Natural killer cell (primary cell): ENCODE results near the gene ATF7. TPM values are rescaled to one million over a fixed set of nuclear protein-coding genes. Genes with fewer than 3 reads are reported as not detected.

ENCODE experiments used
- ATAC-seq, 3 donors: fragments of 150-1000 bp in 2 of 3; fragments of 200-7000 bp in 1 of 3; cut with Tn5 transposase; 1 replicate in 1 of 3; 2 replicates in 2 of 3; pipeline ENCODE4 v1.10.0; 2021; ENCODE audit warnings: mild to moderate bottlenecking in 2 of 3, moderate library complexity in 2 of 3
- DNase-seq, 2 donors: peaks; one replicate each; pipeline versions ENCODE4 v3.0.0 to v3.0.0-alpha.2; 2013 to 2021; ENCODE audit warnings: mixed read lengths in 1 of 2
- H3K27ac ChIP-seq: one replicate; pipeline ENCODE4 v1.5.1; 2013; ENCODE audit warnings: mild to moderate bottlenecking, low read length
- H3K27me3 ChIP-seq: one replicate; pipeline ENCODE4 v1.6.1; 2013; ENCODE audit warnings: low read length; ENCODE audit not compliant: control insufficient read depth, insufficient read depth
- H3K36me3 ChIP-seq: one replicate; pipeline ENCODE4 v1.6.1; 2013; ENCODE audit warnings: low read length; ENCODE audit not compliant: control insufficient read depth, insufficient read depth
- H3K4me1 ChIP-seq: one replicate; pipeline ENCODE4 v1.6.1; 2013; ENCODE audit warnings: low read length; ENCODE audit not compliant: control insufficient read depth, insufficient read depth
- H3K4me3 ChIP-seq: one replicate; pipeline ENCODE4 v1.5.1; 2013; ENCODE audit warnings: low read length
- H3K9me3 ChIP-seq: one replicate; pipeline ENCODE4 v1.6.1; 2013; ENCODE audit warnings: low read length; ENCODE audit not compliant: control insufficient read depth, insufficient read depth
- H3K27ac Mint-ChIP-seq, 2 donors: one replicate each; pipeline ENCODE4 v1.8.0; 2022; ENCODE audit warnings: mild to moderate bottlenecking in 2 of 2, mixed read lengths in 2 of 2, moderate library complexity in 1 of 2
- H3K27me3 Mint-ChIP-seq, 2 donors: one replicate each; pipeline ENCODE4 v1.8.0; 2022; ENCODE audit warnings: low read depth in 2 of 2, mixed read lengths in 2 of 2
- H3K36me3 Mint-ChIP-seq: one replicate; pipeline ENCODE4 v1.8.0; 2022; ENCODE audit warnings: mixed read lengths
- H3K4me1 Mint-ChIP-seq, 2 donors: one replicate each; pipeline ENCODE4 v1.8.0; 2022; ENCODE audit warnings: mixed read lengths in 2 of 2
- H3K4me3 Mint-ChIP-seq: one replicate; pipeline ENCODE4 v1.8.0; 2022; ENCODE audit warnings: mild to moderate bottlenecking, moderate library complexity, mixed read lengths
- H3K9me3 Mint-ChIP-seq, 2 donors: one replicate each; pipeline ENCODE4 v1.8.0; 2022; ENCODE audit warnings: mixed read lengths in 2 of 2
- CTCF ChIP-seq: fragments of 200-600 bp; IDR thresholded peaks from one replicate; pipeline ENCODE4 v1.8.0; 2022; ENCODE audit warnings: antibody characterized with exemption
- WGBS: methylation state at CpG from one replicate; pipeline ENCODE4 v1.1.7; 2013; ENCODE audit warnings: missing lambda C conversion rate; ENCODE audit not compliant: insufficient coverage; 5-methylcytosine and 5-hydroxymethylcytosine counted together
- intact Hi-C: fragments of 100-400 bp; cut with micrococcal nuclease; formaldehyde crosslinking; loops from one replicate; pipeline ENCODE4 v1.14.2; 2022
- total RNA-seq, 4 donors: library from RNA; stranded (reverse); fragments of 120-200 nt in 1 of 4; gene quantifications; one replicate each; pipeline versions ENCODE4 v1.2.3 to v1.2.4, GENCODE V29; 2013 to 2022

ATF7 gene
- total RNA-seq, 3 donors from 2014 or later (not counting 1 experiment from before 2014, with no cell fraction given): 32.3 to 42.3 (median 34.9) TPM

- DNase-seq (peak in 1 of 2 donors; percentile 64), ATAC-seq (no peak)
- Mint-ChIP-seq H3K36me3 (no peaks in the 10 kb centered on the region), H3K4me3 (peak overlapping the region; percentile 99), H3K27me3 (no peaks in the 10 kb centered on the region), H3K27ac (peak overlapping the region; percentile 98 to 99), H3K9me3 (no peaks in the 10 kb centered on the region), H3K4me1 (peaks cover 18 to 37% of the 10 kb centered on the region in 2 donors)
- Histone ChIP-seq H3K27me3 (no peaks in the 10 kb centered on the region), H3K27ac (peak overlapping the region; percentile 99), H3K36me3 (peaks cover 7% of the 10 kb centered on the region), H3K9me3 (no peaks in the 10 kb centered on the region), H3K4me3 (peak overlapping the region; percentile 56), H3K4me1 (peaks cover 34% of the 10 kb centered on the region)
- no peak for TF ChIP-seq CTCF
- intact Hi-C loops: loop anchor here (1.0 to 10.0 kb wide), 6 partner anchors 49 to 295 kb away; partner anchors contain the start of genes AAAS, CALCOCO1, ITGB7 and PRR13
- 2% methylated on average over 17 of the region's 17 CpGs for WGBS
Measured at GRCh38 chr12:53500142-53500775, 125.9 kb downstream of the ATF7 start.

- no peaks in the 10 kb centered on the region for H3K27me3 Mint-ChIP-seq
- peak within 1 kb of the TSS; percentile 99 for H3K4me3 Mint-ChIP-seq
- Histone ChIP-seq H3K9me3 (no peaks in the 10 kb centered on the region), H3K4me1 (peaks cover 34% of the 10 kb centered on the region), H3K27ac (peak within 1 kb of the TSS; percentile 99), H3K4me3 (peak within 1 kb of the TSS; percentile 56), H3K36me3 (peaks cover 2% of the 10 kb centered on the region), H3K27me3 (no peaks in the 10 kb centered on the region)
- H3K9me3 Mint-ChIP-seq: no peaks in the 10 kb centered on the region
- intact Hi-C loops: loop anchor here (1.0 to 10.0 kb wide), 6 partner anchors 49 to 295 kb away; partner anchors contain the start of genes AAAS, CALCOCO1, ITGB7 and PRR13
- no peaks in the 10 kb centered on the region for H3K36me3 Mint-ChIP-seq
- WGBS: under 1% methylated on average over 51 of the region's 51 CpGs
- no peak for ATAC-seq
- no peak for TF ChIP-seq CTCF
- peaks cover 18 to 37% of the 10 kb centered on the region in 2 donors for H3K4me1 Mint-ChIP-seq
- peak within 1 kb of the TSS; percentile 98 to 99 for H3K27ac Mint-ChIP-seq
- peak; percentile 46 to 76 for DNase-seq
Measured at GRCh38 chr12:53499266-53500141, 126.7 kb downstream of the ATF7 start, which contains the start of gene MAP3K12. TSS of gene MAP3K12 (minus strand) at chr12:53499458. CDS start at chr12:53487391, 12,067 bp downstream.

- peak overlapping the region; percentile 98 to 99 for H3K27ac Mint-ChIP-seq
- H3K27me3 Mint-ChIP-seq: no peaks in the 10 kb centered on the region
- Histone ChIP-seq H3K9me3 (no peaks in the 10 kb centered on the region), H3K27me3 (no peaks in the 10 kb centered on the region), H3K36me3 (no peaks in the 10 kb centered on the region), H3K4me1 (peaks cover 43% of the 10 kb centered on the region), H3K4me3 (no peak overlapping the region), H3K27ac (no peak overlapping the region)
- intact Hi-C loops: no loop called here
- no peaks in the 10 kb centered on the region for H3K36me3 Mint-ChIP-seq
- 97% methylated on average over 2 of the region's 2 CpGs for WGBS
- peak overlapping the region; percentile 99 for H3K4me3 Mint-ChIP-seq
- ATAC-seq (no peak), DNase-seq (no peak)
- H3K9me3 Mint-ChIP-seq: no peaks in the 10 kb centered on the region
- no peak for TF ChIP-seq CTCF
- H3K4me1 Mint-ChIP-seq: peaks cover 30 to 50% of the 10 kb centered on the region in 2 donors
Measured at GRCh38 chr12:53498235-53498630, 127.9 kb downstream of the ATF7 start.
